ENCODE measurements around the gene ADAMTSL3. TPM values are rescaled to one million over a fixed set of nuclear protein-coding genes. Genes with fewer than 3 reads are reported as not detected.

Gene ADAMTSL3
- total and polyA plus RNA-seq, 2 of the 8 experiments (the other 6 are each of a cell fraction or from before 2014, with no cell fraction given): 0.35 to 1.4 TPM

DNA sequence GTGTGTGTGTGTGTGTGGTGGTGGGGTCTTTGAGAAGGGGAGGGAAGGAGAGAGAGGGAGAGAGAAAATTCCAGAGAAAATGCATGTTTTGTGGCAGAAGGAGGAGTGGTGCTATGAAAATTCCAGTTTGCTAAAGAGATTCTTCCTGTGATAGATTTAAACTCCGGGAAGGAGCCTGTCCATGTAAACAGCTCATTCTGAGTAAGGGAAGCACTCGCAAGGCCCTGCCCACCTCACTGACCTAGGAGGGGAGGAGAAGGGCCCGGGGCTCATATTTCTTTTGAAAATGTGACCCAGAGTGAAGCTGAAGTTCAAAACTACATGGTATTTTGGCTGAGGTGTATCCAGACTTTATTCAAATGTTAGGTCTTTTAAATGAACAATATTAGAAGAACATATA, 41.3 kb downstream of the ADAMTSL3 start:
- peaks cover 3 to 14% (median 6%) of the 10 kb centered on the region in 4 experiments; a peak in 6 of 7 replicates for H3K4me1 ChIP-seq (replicated peaks in 1 of 4; ENCODE audit: control insufficient read depth in 3 of 4, insufficient read depth in 4 of 4, low read length in 3 of 4)
- CTCF ChIA-PET (ENCODE audit: partially characterized antibody): interaction anchor here (1.1 kb wide), 1 partner anchor 11 kb away, joined by 3 read pairs; no protein-coding TSS in a partner anchor
- H3K9me3 ChIP-seq (ENCODE audit: insufficient read depth in 2 of 2, low read depth in 1 of 2, low read length in 1 of 2): no peaks in the 10 kb centered on the region
- peak overlapping the region; percentile 85 for H4K91ac ChIP-seq (replicated peaks; ENCODE audit: insufficient read length, low read length)
- H2AK5ac ChIP-seq (ENCODE audit: low read depth, low read length): no peak overlapping the region
- no peak overlapping the region for H3K23ac ChIP-seq (ENCODE audit: insufficient read length)
- H2BK15ac ChIP-seq (ENCODE audit: low read length): no peak overlapping the region
- no peaks in the 10 kb centered on the region for H3K36me3 ChIP-seq (ENCODE audit: control insufficient read depth in 2 of 4, insufficient read depth in 4 of 4, low read length in 3 of 4)
- no peak overlapping the region for H2BK5ac ChIP-seq (ENCODE audit: low read depth, low read length)
- no peaks in the 10 kb centered on the region for H3K79me2 ChIP-seq (ENCODE audit: control insufficient read depth in 1 of 2, insufficient read depth in 2 of 2, low read length in 2 of 2)
- no peak overlapping the region for H4K8ac ChIP-seq (ENCODE audit: extremely low read depth, insufficient read depth, low read length)
- no peak for FAIRE-seq
- POLR2A ChIA-PET (ENCODE audit: partially characterized antibody): no interaction called here
- H2BK12ac ChIP-seq (ENCODE audit: low read depth, low read length): 0 out of 2 replicates have a peak overlapping the region, but pooled peaks have one; percentile 45
- H2BK20ac ChIP-seq (ENCODE audit: low read length): no peak overlapping the region; the same call in 1 of the 2 replicates
- no peak overlapping the region for H3K18ac ChIP-seq (ENCODE audit: extremely low read depth, low read length)
- no peak overlapping the region for H2BK120ac ChIP-seq (replicated peaks; ENCODE audit: low read depth, low read length)
- no peak overlapping the region for H3K9ac ChIP-seq (replicated peaks in 1 of 4; ENCODE audit: extremely low read depth in 1 of 4, low read depth in 3 of 4, low read length in 3 of 4)
- no peaks in the 10 kb centered on the region for H3K79me1 ChIP-seq (ENCODE audit: low read depth, low read length)
- H3K23me2 ChIP-seq (ENCODE audit: low read depth, low read length): peaks cover 5% of the 10 kb centered on the region; the same call in 1 of the 2 replicates
- H3K4me2 ChIP-seq (ENCODE audit: insufficient read depth in 1 of 2, low read depth in 2 of 2, low read length in 2 of 2): 0 out of 4 replicates have a peak overlapping the region, but pooled peaks of 1 of the 2 experiments have one; percentile 10
- no peak overlapping the region for H4K5ac ChIP-seq (ENCODE audit: insufficient read length, low read depth, low read length)
- H3K27ac ChIP-seq (ENCODE audit: low read depth, low read length): no peak overlapping the region
- H3K4ac ChIP-seq (replicated peaks; ENCODE audit: insufficient read length, low read depth, low read length): no peak overlapping the region
- H3K27me3 ChIP-seq (replicated peaks in 1 of 4; ENCODE audit: control insufficient read depth in 3 of 4, extremely low read depth in 1 of 4, insufficient read depth in 3 of 4, low read length in 3 of 4): no peaks in the 10 kb centered on the region
- H3K56ac ChIP-seq (replicated peaks; ENCODE audit: insufficient read length, low read depth, low read length): peak overlapping the region; percentile 99
- peaks cover 0 to 2% of the 10 kb centered on the region in 2 experiments for H4K20me1 ChIP-seq (replicated peaks in 1 of 2; ENCODE audit: control insufficient read depth in 1 of 2, insufficient read depth in 2 of 2, low read length in 2 of 2)
- no peak overlapping the region for H3K14ac ChIP-seq (ENCODE audit: insufficient read length)
- no peak overlapping the region for H2AFZ ChIP-seq (ENCODE audit: low read length)
- no peak for DNase-seq (ENCODE audit: low read depth in 1 of 2, low spot score in 2 of 2)
- H3K4me3 ChIP-seq (ENCODE audit: extremely low read depth in 1 of 4, insufficient read depth in 2 of 4, low read depth in 3 of 4, low read length in 4 of 4): no peak overlapping the region
- WGBS, 2 experiments (ENCODE audit: extremely low coverage in 1 of 2, insufficient coverage in 1 of 2, insufficient read length in 1 of 2, insufficient replicate concordance in 2 of 2, low coverage in 1 of 2, low lambda C conversion rate in 2 of 2, missing lambda C conversion rate in 1 of 2): 79% methylated on average over 3 of the region's 3 CpGs; no CpG with 5 or more reads in 1 of the 2 experiments
- TF ChIP-seq, protein P1, sequence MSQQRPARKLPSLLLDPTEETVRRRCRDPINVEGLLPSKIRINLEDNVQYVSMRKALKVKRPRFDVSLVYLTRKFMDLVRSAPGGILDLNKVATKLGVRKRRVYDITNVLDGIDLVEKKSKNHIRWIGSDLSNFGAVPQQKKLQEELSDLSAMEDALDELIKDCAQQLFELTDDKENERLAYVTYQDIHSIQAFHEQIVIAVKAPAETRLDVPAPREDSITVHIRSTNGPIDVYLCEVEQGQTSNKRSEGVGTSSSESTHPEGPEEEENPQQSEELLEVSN (IDR thresholded peaks at IDR 0.05): no peak
- TF ChIP-seq TEAD4 (IDR thresholded peaks at IDR 0.05; ENCODE audit: low read depth, low read length) (no peak), BRCA1 (IDR thresholded peaks at IDR 0.05; ENCODE audit: low read depth, low read length) (no peak), TAF7 (optimal IDR thresholded peaks at IDR 0.05; ENCODE audit: borderline replicate concordance, low read depth, low read length) (no peak), CBX8 (IDR thresholded peaks at IDR 0.05; ENCODE audit: borderline replicate concordance, low read depth, low read length) (no peak), CBX5 (IDR thresholded peaks at IDR 0.05; ENCODE audit: low read depth, low read length) (no peak), BACH1 (IDR thresholded peaks at IDR 0.05; ENCODE audit: low read length) (no peak), RBBP5 (IDR thresholded peaks at IDR 0.05; ENCODE audit: borderline replicate concordance, low read depth, low read length) (no peak), SP1 (IDR thresholded peaks at IDR 0.05; ENCODE audit: low read depth, low read length) (no peak)
- TF ChIP-seq, protein P2, sequence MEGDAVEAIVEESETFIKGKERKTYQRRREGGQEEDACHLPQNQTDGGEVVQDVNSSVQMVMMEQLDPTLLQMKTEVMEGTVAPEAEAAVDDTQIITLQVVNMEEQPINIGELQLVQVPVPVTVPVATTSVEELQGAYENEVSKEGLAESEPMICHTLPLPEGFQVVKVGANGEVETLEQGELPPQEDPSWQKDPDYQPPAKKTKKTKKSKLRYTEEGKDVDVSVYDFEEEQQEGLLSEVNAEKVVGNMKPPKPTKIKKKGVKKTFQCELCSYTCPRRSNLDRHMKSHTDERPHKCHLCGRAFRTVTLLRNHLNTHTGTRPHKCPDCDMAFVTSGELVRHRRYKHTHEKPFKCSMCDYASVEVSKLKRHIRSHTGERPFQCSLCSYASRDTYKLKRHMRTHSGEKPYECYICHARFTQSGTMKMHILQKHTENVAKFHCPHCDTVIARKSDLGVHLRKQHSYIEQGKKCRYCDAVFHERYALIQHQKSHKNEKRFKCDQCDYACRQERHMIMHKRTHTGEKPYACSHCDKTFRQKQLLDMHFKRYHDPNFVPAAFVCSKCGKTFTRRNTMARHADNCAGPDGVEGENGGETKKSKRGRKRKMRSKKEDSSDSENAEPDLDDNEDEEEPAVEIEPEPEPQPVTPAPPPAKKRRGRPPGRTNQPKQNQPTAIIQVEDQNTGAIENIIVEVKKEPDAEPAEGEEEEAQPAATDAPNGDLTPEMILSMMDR (IDR thresholded peaks at IDR 0.05; ENCODE audit: control extremely low read depth in 1 of 3, insufficient read depth in 1 of 3, low read depth in 1 of 3, low read length in 3 of 3): no peak
- TF ChIP-seq, protein P3, sequence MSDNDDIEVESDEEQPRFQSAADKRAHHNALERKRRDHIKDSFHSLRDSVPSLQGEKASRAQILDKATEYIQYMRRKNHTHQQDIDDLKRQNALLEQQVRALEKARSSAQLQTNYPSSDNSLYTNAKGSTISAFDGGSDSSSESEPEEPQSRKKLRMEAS (IDR thresholded peaks at IDR 0.05): no peak
